Subcutaneous abdominal adipose tissue (tissue), 5 donors: Measurements from ENCODE around the gene PGF.
A peak's percentile ranks its signal among the peaks of the same experiment; 100 is the strongest.

ENCODE experiments used
- H3K27ac ChIP-seq: one replicate; pipeline ENCODE4 v1.7.0; 2013; ENCODE audit warnings: low read depth, mild to moderate bottlenecking, inconsistent platforms, low read length, moderate library complexity
- H3K27me3 ChIP-seq, 5 donors: one replicate each; pipeline ENCODE4 v1.7.0; 2013; ENCODE audit warnings: low read length in 5 of 5, inconsistent platforms in 1 of 5; ENCODE audit not compliant: control insufficient read depth in 5 of 5, insufficient read depth in 4 of 5
- H3K36me3 ChIP-seq, 5 donors: one replicate each; pipeline ENCODE4 v1.7.0; 2013; ENCODE audit warnings: low read length in 5 of 5; ENCODE audit not compliant: control insufficient read depth in 5 of 5, insufficient read depth in 5 of 5
- H3K4me1 ChIP-seq, 5 donors: one replicate each; pipeline ENCODE4 v1.7.0; 2013; ENCODE audit warnings: low read length in 5 of 5, mild to moderate bottlenecking in 3 of 5, moderate library complexity in 1 of 5; ENCODE audit not compliant: control insufficient read depth in 5 of 5, insufficient read depth in 5 of 5
- H3K4me3 ChIP-seq, 5 donors: one replicate each; pipeline ENCODE4 v1.7.0; 2013; ENCODE audit warnings: low read length in 5 of 5, low read depth in 1 of 5
- H3K9ac ChIP-seq, 5 donors: one replicate each; pipeline ENCODE4 v1.7.0; 2013; ENCODE audit warnings: low read length in 5 of 5, mild to moderate bottlenecking in 4 of 5, moderate library complexity in 3 of 5
- H3K9me3 ChIP-seq, 5 donors: one replicate each; pipeline ENCODE4 v1.7.0; 2013; ENCODE audit warnings: low read length in 5 of 5; ENCODE audit not compliant: control insufficient read depth in 5 of 5
- donor health status: healthy.
- donor health status: healthy.
- donor health status: healthy.
- donor health status: healthy.
- donor health status: healthy.

Gene PGF

GRCh38 chr14:74950795-74951442 is 4.5 kb downstream of the PGF start:
- peaks cover 0 to 9% (median 0%) of the 10 kb centered on the region in 5 donors for H3K36me3 ChIP-seq
- no peaks in the 10 kb centered on the region for H3K9me3 ChIP-seq
- H3K4me1 ChIP-seq = peaks cover 0 to 42% (median 27%) of the 10 kb centered on the region in 5 donors
- no peak overlapping the region for H3K4me3 ChIP-seq
- no peak overlapping the region for H3K9ac ChIP-seq
- H3K27ac ChIP-seq = no peak overlapping the region
- H3K27me3 ChIP-seq = peaks cover 0 to 20% (median 0%) of the 10 kb centered on the region in 5 donors

GRCh38 chr14:74949859-74950573 is 5.4 kb downstream of the PGF start:
- no peak overlapping the region for H3K9ac ChIP-seq

GRCh38 chr14:74949191-74949601 is 6.2 kb downstream of the PGF start:
- Histone ChIP-seq H3K4me3 (no peak overlapping the region), H3K4me1 (peaks cover 0 to 34% (median 12%) of the 10 kb centered on the region in 5 donors), H3K9me3 (no peaks in the 10 kb centered on the region), H3K27me3 (peaks cover 0 to 20% (median 0%) of the 10 kb centered on the region in 5 donors), H3K27ac (no peak overlapping the region), H3K36me3 (peaks cover 0 to 9% (median 0%) of the 10 kb centered on the region in 5 donors), H3K9ac (no peak overlapping the region)

More at GRCh38 chr14:74949859-74950573, 5.4 kb downstream of the PGF start:
- Histone ChIP-seq H3K9me3 (no peaks in the 10 kb centered on the region), H3K4me3 (no peak overlapping the region), H3K36me3 (peaks cover 0 to 9% (median 0%) of the 10 kb centered on the region in 5 donors), H3K27me3 (peaks cover 0 to 20% (median 0%) of the 10 kb centered on the region in 5 donors), H3K27ac (no peak overlapping the region), H3K4me1 (peaks cover 0 to 42% (median 20%) of the 10 kb centered on the region in 5 donors)

- Histone ChIP-seq H3K9ac (no peak overlapping the region), H3K4me1 (peaks cover 0 to 29% (median 9%) of the 10 kb centered on the region in 5 donors), H3K27ac (no peak overlapping the region)
Observed at GRCh38 chr14:74948228-74949175, 6.9 kb downstream of the PGF start.

GRCh38 chr14:74947353-74948227 is 7.8 kb downstream of the PGF start:
- Histone ChIP-seq H3K4me1 (peaks cover 0 to 35% (median 14%) of the 10 kb centered on the region in 5 donors), H3K9ac (no peak overlapping the region), H3K9me3 (no peaks in the 10 kb centered on the region), H3K36me3 (peaks cover 0 to 9% (median 0%) of the 10 kb centered on the region in 5 donors), H3K4me3 (no peak overlapping the region), H3K27ac (no peak overlapping the region), H3K27me3 (peaks cover 0 to 14% (median 0%) of the 10 kb centered on the region in 5 donors)

More at GRCh38 chr14:74948228-74949175, 6.9 kb downstream of the PGF start:
- Histone ChIP-seq H3K36me3 (peaks cover 0 to 9% (median 0%) of the 10 kb centered on the region in 5 donors), H3K4me3 (no peak overlapping the region), H3K9me3 (no peaks in the 10 kb centered on the region), H3K27me3 (peaks cover 0 to 17% (median 0%) of the 10 kb centered on the region in 5 donors)

GRCh38 chr14:74946659-74947281 is 8.6 kb downstream of the PGF start:
- Histone ChIP-seq H3K9ac (peak overlapping the region in 2 of 5 donors; percentile 23 to 31), H3K4me3 (peak overlapping the region in 4 of 5 donors; percentile 2 to 32 (median 26)), H3K27ac (no peak overlapping the region)

GRCh38 chr14:74945852-74946658 is 9.3 kb downstream of the PGF start:
- Histone ChIP-seq H3K9me3 (no peaks in the 10 kb centered on the region), H3K27ac (no peak overlapping the region), H3K4me1 (peaks cover 6 to 38% (median 30%) of the 10 kb centered on the region in 5 donors), H3K36me3 (peaks cover 0 to 9% (median 0%) of the 10 kb centered on the region in 5 donors), H3K4me3 (peak overlapping the region in 4 of 5 donors; percentile 2 to 32 (median 26)), H3K27me3 (peaks cover 0 to 13% (median 0%) of the 10 kb centered on the region in 5 donors), H3K9ac (peak overlapping the region in 2 of 5 donors; percentile 23 to 31)

More at GRCh38 chr14:74946659-74947281, 8.6 kb downstream of the PGF start:
- H3K27me3 ChIP-seq = peaks cover 0 to 14% (median 0%) of the 10 kb centered on the region in 5 donors
- H3K36me3 ChIP-seq = peaks cover 0 to 9% (median 0%) of the 10 kb centered on the region in 5 donors
- H3K4me1 ChIP-seq = peaks cover 3 to 38% (median 22%) of the 10 kb centered on the region in 5 donors
- no peaks in the 10 kb centered on the region for H3K9me3 ChIP-seq

- H3K27me3 ChIP-seq = peaks cover 0 to 10% (median 0%) of the 10 kb centered on the region in 5 donors
- H3K36me3 ChIP-seq = peaks cover 0 to 9% (median 0%) of the 10 kb centered on the region in 5 donors
- H3K9me3 ChIP-seq = no peaks in the 10 kb centered on the region
- peaks cover 8 to 44% (median 37%) of the 10 kb centered on the region in 5 donors for H3K4me1 ChIP-seq
- no peak overlapping the region for H3K4me3 ChIP-seq
- H3K9ac ChIP-seq = no peak overlapping the region
- no peak overlapping the region for H3K27ac ChIP-seq
Observed at GRCh38 chr14:74945261-74945851, 10.0 kb downstream of the PGF start.
